H1 (cell line): Measurements from ENCODE around the gene NKX2-8. TPM values are rescaled to one million over a fixed set of nuclear protein-coding genes. Genes with fewer than 3 reads are reported as not detected.

Experiments used
- CTCF ChIA-PET: fragments of 300-600 bp; sonication (Branson Sonifier 250); formaldehyde crosslinking; loops from one replicate; lab custom pipeline; 2021; ENCODE audit not compliant: partially characterized antibody; lab: Charles Lee
- POLR2A ChIA-PET: fragments of 300-600 bp; sonication (Branson Sonifier 250); formaldehyde crosslinking; loops from one replicate; lab custom pipeline; 2021; ENCODE audit warnings: inconsistent platforms; ENCODE audit not compliant: partially characterized antibody; lab: Charles Lee
- DNase-seq, 2 experiments: peaks; one replicate each; pipeline versions ENCODE4 v3.0.0 to v3.0.0-alpha.2; 2010 to 2022; ENCODE audit warnings: low spot score in 2 of 2, low read depth in 1 of 2, mixed read lengths in 1 of 2
- FAIRE-seq: peaks from 2 replicates; lab custom pipeline; 2011; peaks lifted over from hg19 to GRCh38; lab: Jason Lieb, UNC
- H2AFZ ChIP-seq: 2 replicates; pipeline ENCODE4 v1.8.1; 2012; ENCODE audit warnings: low read length, inconsistent platforms
- H2AK5ac ChIP-seq: 2 replicates; pipeline ENCODE4 v1.6.1; 2013; ENCODE audit warnings: low read depth, low read length
- H2BK120ac ChIP-seq: replicated peaks from 2 replicates; pipeline ENCODE3; 2013; ENCODE audit warnings: low read depth, low read length, inconsistent platforms
- H2BK12ac ChIP-seq: 2 replicates; pipeline ENCODE4 v1.6.1; 2013; ENCODE audit warnings: low read depth, low read length
- H2BK15ac ChIP-seq: 2 replicates; pipeline ENCODE4 v1.6.1; 2013; ENCODE audit warnings: low read length
- H2BK20ac ChIP-seq: 2 replicates; pipeline ENCODE4 v1.6.1; 2013; ENCODE audit warnings: low read length
- H2BK5ac ChIP-seq: 2 replicates; pipeline ENCODE4 v1.6.1; 2013; ENCODE audit warnings: low read depth, low read length
- H3K14ac ChIP-seq: 2 replicates; pipeline ENCODE4 v1.6.1; 2013; ENCODE audit warnings: inconsistent platforms; ENCODE audit not compliant: insufficient read length
- H3K18ac ChIP-seq: 2 replicates; pipeline ENCODE4 v1.6.1; 2013; ENCODE audit warnings: low read length; ENCODE audit errors: extremely low read depth
- H3K23ac ChIP-seq: 2 replicates; pipeline ENCODE4 v1.6.1; 2013; ENCODE audit warnings: inconsistent platforms; ENCODE audit not compliant: insufficient read length
- H3K23me2 ChIP-seq: 2 replicates; pipeline ENCODE4 v1.6.1; 2013; ENCODE audit warnings: low read depth, low read length
- H3K27ac ChIP-seq: 2 replicates; pipeline ENCODE4 v1.6.1; 2011; ENCODE audit warnings: low read depth, low read length, inconsistent platforms
- H3K27me3 ChIP-seq, 4 experiments: replicated peaks in 1 of 4; 1 replicate in 1 of 4; 2 replicates in 3 of 4; pipeline versions ENCODE4 v1.6.1 to v1.8.1; 2011 to 2013; ENCODE audit warnings: low read length in 3 of 4, mild to moderate bottlenecking in 3 of 4, inconsistent platforms in 2 of 4, mixed read lengths in 2 of 4, moderate library complexity in 1 of 4; ENCODE audit not compliant: control insufficient read depth in 3 of 4, insufficient read depth in 3 of 4; ENCODE audit errors: extremely low read depth in 1 of 4
- H3K36me3 ChIP-seq, 4 experiments: 2 replicates each; pipeline versions ENCODE4 v1.6.1 to v1.8.1; 2011 to 2013; ENCODE audit warnings: mild to moderate bottlenecking in 4 of 4, low read length in 3 of 4, moderate library complexity in 2 of 4, control low read depth in 1 of 4, inconsistent platforms in 1 of 4; ENCODE audit not compliant: insufficient read depth in 4 of 4, control insufficient read depth in 2 of 4
- H3K4ac ChIP-seq: replicated peaks from 2 replicates; pipeline ENCODE3; 2013; ENCODE audit warnings: low read length, low read depth, mixed read lengths, inconsistent platforms; ENCODE audit not compliant: insufficient read length
- H3K4me1 ChIP-seq, 4 experiments: replicated peaks in 1 of 4; 1 replicate in 1 of 4; 2 replicates in 3 of 4; pipeline versions ENCODE4 v1.6.1 to v1.8.1; 2011 to 2013; ENCODE audit warnings: low read length in 3 of 4, inconsistent platforms in 2 of 4, mixed read lengths in 1 of 4; ENCODE audit not compliant: insufficient read depth in 4 of 4, control insufficient read depth in 3 of 4
- H3K4me2 ChIP-seq, 2 experiments: 2 replicates each; pipeline versions ENCODE4 v1.6.1 to v1.8.1; 2011 to 2013; ENCODE audit warnings: low read depth in 2 of 2, low read length in 2 of 2, control low read depth in 1 of 2, inconsistent platforms in 1 of 2, mild to moderate bottlenecking in 1 of 2; ENCODE audit not compliant: insufficient read depth in 1 of 2
- H3K4me3 ChIP-seq, 4 experiments: fragments of 200-600, 300-600 bp in 1 of 4; sonication (generic), shearing (Covaris generic), sonication (Bioruptor Twin) in 1 of 4; 2 replicates each; pipeline versions ENCODE4 v1.5.1 to v1.8.1; 2011 to 2016; ENCODE audit warnings: low read length in 4 of 4, low read depth in 3 of 4, control low read depth in 2 of 4, inconsistent platforms in 2 of 4, mild to moderate bottlenecking in 2 of 4, mixed read lengths in 1 of 4, moderate library complexity in 1 of 4; ENCODE audit not compliant: insufficient read depth in 2 of 4; ENCODE audit errors: extremely low read depth in 1 of 4
- H3K56ac ChIP-seq: replicated peaks from 2 replicates; pipeline ENCODE3; 2013; ENCODE audit warnings: low read depth, mild to moderate bottlenecking, mixed read lengths, low read length, inconsistent platforms; ENCODE audit not compliant: insufficient read length
- H3K79me1 ChIP-seq: 2 replicates; pipeline ENCODE4 v1.6.1; 2013; ENCODE audit warnings: low read depth, low read length, control low read depth
- H3K79me2 ChIP-seq, 2 experiments: 2 replicates each; pipeline versions ENCODE4 v1.6.1 to v1.8.1; 2012 to 2013; ENCODE audit warnings: low read length in 2 of 2, mild to moderate bottlenecking in 2 of 2, inconsistent platforms in 1 of 2; ENCODE audit not compliant: insufficient read depth in 2 of 2, control insufficient read depth in 1 of 2
- H3K9ac ChIP-seq, 4 experiments: replicated peaks in 1 of 4; 1 replicate in 1 of 4; 2 replicates in 3 of 4; pipeline versions ENCODE4 v1.6.1 to v1.8.1; 2011 to 2013; ENCODE audit warnings: low read depth in 3 of 4, low read length in 3 of 4, control low read depth in 2 of 4, mild to moderate bottlenecking in 2 of 4, moderate library complexity in 2 of 4, inconsistent platforms in 1 of 4; ENCODE audit errors: extremely low read depth in 1 of 4
- H3K9me3 ChIP-seq, 2 experiments: 2 replicates each; pipeline versions ENCODE4 v1.6.1 to v1.8.1; 2012 to 2013; ENCODE audit warnings: mild to moderate bottlenecking in 2 of 2, moderate library complexity in 2 of 2, control low read depth in 1 of 2, inconsistent platforms in 1 of 2, low read depth in 1 of 2, low read length in 1 of 2, mixed read lengths in 1 of 2; ENCODE audit not compliant: insufficient read depth in 2 of 2
- H4K20me1 ChIP-seq, 2 experiments: replicated peaks in 1 of 2; 2 replicates each; pipeline versions ENCODE3 to v1.8.1; 2011 to 2013; ENCODE audit warnings: inconsistent platforms in 2 of 2, low read length in 2 of 2, mild to moderate bottlenecking in 1 of 2; ENCODE audit not compliant: insufficient read depth in 2 of 2, control insufficient read depth in 1 of 2
- H4K5ac ChIP-seq: 2 replicates; pipeline ENCODE4 v1.6.1; 2013; ENCODE audit warnings: low read length, low read depth, mixed read lengths, inconsistent platforms; ENCODE audit not compliant: insufficient read length
- H4K8ac ChIP-seq: 2 replicates; pipeline ENCODE4 v1.8.0; 2013; ENCODE audit warnings: mild to moderate bottlenecking, moderate library complexity, low read length, inconsistent platforms; ENCODE audit not compliant: insufficient read depth; ENCODE audit errors: extremely low read depth
- H4K91ac ChIP-seq: replicated peaks from 2 replicates; pipeline ENCODE3; 2013; ENCODE audit warnings: low read length, mixed read lengths, inconsistent platforms; ENCODE audit not compliant: insufficient read length
- EZH2 ChIP-seq: fragments of 200-600 bp; sonication (generic); IDR thresholded peaks from 2 replicates; pipeline ENCODE4 v1.7.1; 2012; ENCODE audit warnings: low read depth, mild to moderate bottlenecking, moderate library complexity, low read length, inconsistent platforms; ENCODE audit not compliant: severe bottlenecking
- JUN ChIP-seq: IDR thresholded peaks from 2 replicates; pipeline ENCODE4 v1.6.1; 2011; ENCODE audit warnings: low read depth, mild to moderate bottlenecking, improper control_type of control experiment, low read length
- SUZ12 ChIP-seq: fragments of 200-600 bp; sonication (generic); IDR thresholded peaks from 2 replicates; pipeline ENCODE4 v1.6.1; 2012; ENCODE audit warnings: mild to moderate bottlenecking, inconsistent platforms, low read length, moderate library complexity, mixed read lengths
- WGBS, 2 experiments: shearing (Covaris generic) in 1 of 2; methylation state at CpG; one replicate each; pipeline versions ENCODE4 v1.1.6 to v1.1.7; 2013 to 2015; ENCODE audit warnings: low lambda C conversion rate in 2 of 2, mixed read lengths in 2 of 2, inconsistent platforms in 1 of 2, low coverage in 1 of 2, missing lambda C conversion rate in 1 of 2; ENCODE audit not compliant: insufficient replicate concordance in 2 of 2, insufficient coverage in 1 of 2, insufficient read length in 1 of 2; ENCODE audit errors: extremely low coverage in 1 of 2, missing lambda C conversion rate in 1 of 2; 5-methylcytosine and 5-hydroxymethylcytosine counted together
- polyA plus RNA-seq, 7 experiments: library from polyadenylated mRNA; depleted of rRNA in 3 of 7; stranded (reverse) in 5 of 7; unstranded in 2 of 7; fragments of >200 nt in 5 of 7; fragments of 200-250 nt in 2 of 7; gene quantifications; 1 replicate in 5 of 7; 2 replicates in 1 of 7; 4 replicates in 1 of 7; pipeline versions ENCODE4 v1.2.1 to v1.2.3, GENCODE V29; 2011 to 2013; ENCODE audit warnings: missing spikeins in 2 of 7, mixed read lengths in 2 of 7
- total RNA-seq: library from RNA; stranded (reverse); fragmentation: NEBNext Ultra II Directional; extraction: Animal tissue kit (Norgen Biotek cat#: 25700); gene quantifications from 2 replicates; pipeline ENCODE4 v1.2.1, GENCODE V29; 2021

NKX2-8 gene
- total and polyA plus RNA-seq, 2 of the 8 experiments (the other 6 are each of a cell fraction or from before 2014, with no cell fraction given): not detected

DNA sequence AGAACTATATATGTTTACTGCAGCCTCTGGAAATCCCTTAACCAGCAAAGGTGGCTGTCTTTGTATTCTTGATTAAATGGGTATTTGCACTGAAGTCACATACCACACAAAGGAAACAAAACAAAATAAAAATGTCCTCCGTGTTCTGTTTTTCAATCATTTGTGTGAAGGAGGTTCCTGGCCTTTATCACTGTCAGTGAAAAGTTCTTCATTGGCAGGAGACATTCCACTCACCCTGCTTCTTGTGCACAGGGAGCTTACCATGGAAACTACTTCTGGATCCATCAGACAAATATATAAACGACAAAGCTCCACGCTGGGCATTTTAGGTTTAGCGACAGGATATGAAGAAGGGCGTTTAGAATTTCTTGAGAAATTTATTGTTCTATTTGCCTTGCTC, 5.7 kb upstream of the NKX2-8 start:
- no peak for DNase-seq
- H2BK120ac ChIP-seq: no peak overlapping the region
- no peak overlapping the region for H3K18ac ChIP-seq
- 31% methylated on average over 5 of the region's 5 CpGs; no CpG with 5 or more reads in 1 of the 2 experiments for WGBS, 2 experiments
- H3K79me2 ChIP-seq: no peaks in the 10 kb centered on the region
- H2BK12ac ChIP-seq: no peak overlapping the region
- H4K5ac ChIP-seq: no peak overlapping the region
- H3K56ac ChIP-seq: no peak overlapping the region
- no peak for FAIRE-seq
- no peak overlapping the region for H3K4me2 ChIP-seq
- no peaks in the 10 kb centered on the region; the same call in 1 of the 2 replicates for H3K23me2 ChIP-seq
- no peaks in the 10 kb centered on the region for H3K36me3 ChIP-seq
- H4K91ac ChIP-seq: no peak overlapping the region
- H2BK5ac ChIP-seq: no peak overlapping the region
- no peak overlapping the region for H2AFZ ChIP-seq
- H3K14ac ChIP-seq: no peak overlapping the region
- POLR2A ChIA-PET: interaction anchor here (2.1 to 2.6 kb wide), 2 partner anchors 8 to 63 kb away, joined by 5 to 6 read pairs; no protein-coding TSS in a partner anchor
- H3K4ac ChIP-seq: no peak overlapping the region
- no peak overlapping the region for H2AK5ac ChIP-seq
- no peaks in the 10 kb centered on the region for H3K79me1 ChIP-seq
- H3K23ac ChIP-seq: no peak overlapping the region
- H3K27me3 ChIP-seq: peaks cover 62 to 96% (median 83%) of the 10 kb centered on the region in 4 experiments
- no peaks in the 10 kb centered on the region for H3K9me3 ChIP-seq
- no peak overlapping the region for H4K8ac ChIP-seq
- no peak overlapping the region for H3K27ac ChIP-seq
- no peak overlapping the region for H2BK15ac ChIP-seq
- H3K4me1 ChIP-seq: peaks cover 0 to 5% (median 0%) of the 10 kb centered on the region in 4 experiments; a peak in 3 of 7 replicates
- H2BK20ac ChIP-seq: no peak overlapping the region
- H3K9ac ChIP-seq: no peak overlapping the region
- TF ChIP-seq EZH2: peak; percentile 56
- peak; percentile 47 for TF ChIP-seq SUZ12
- TF ChIP-seq JUN: no peak
- CTCF ChIA-PET: interaction anchor here (1.1 to 27.3 kb wide), 8 partner anchors 10 to 80 kb away, joined by 3 to 395 read pairs (median 6); partner anchors contain the start of gene NKX2-1
- H4K20me1 ChIP-seq: peaks cover 5 to 6% of the 10 kb centered on the region in 2 experiments
- H3K4me3 ChIP-seq: no peak overlapping the region
